Psoas muscle (tissue), 8 donors: Measurements from ENCODE around the gene TARBP1. TPM values are rescaled to one million over a fixed set of nuclear protein-coding genes. Genes with fewer than 3 reads are reported as not detected.

Experiments
- ATAC-seq, 4 donors: fragments of 200-7000 bp; cut with Tn5 transposase; one replicate each; pipeline ENCODE4 v1.9.1; 2020; ENCODE audit warnings: moderate library complexity in 3 of 4, mild to moderate bottlenecking in 2 of 4
- DNase-seq, 2 donors: peaks; one replicate each; pipeline ENCODE4 v3.0.0-alpha.2; 2020
- H3K27ac ChIP-seq: fragments of 200-600 bp; one replicate; pipeline ENCODE4 v1.8.0; 2022
- H3K27me3 ChIP-seq, 3 donors: fragments of 200-600 bp in 1 of 3; one replicate each; pipeline versions ENCODE4 v1.6.1 to v1.8.0; 2013 to 2022; ENCODE audit warnings: low read length in 2 of 3, mild to moderate bottlenecking in 2 of 3, moderate library complexity in 1 of 3; ENCODE audit not compliant: insufficient read depth in 3 of 3
- H3K36me3 ChIP-seq, 2 donors: fragments of 200-600 bp in 1 of 2; one replicate each; pipeline versions ENCODE4 v1.6.1 to v1.8.0; 2013 to 2022; ENCODE audit warnings: low read depth in 1 of 2, mild to moderate bottlenecking in 1 of 2, moderate library complexity in 1 of 2; ENCODE audit not compliant: insufficient read depth in 1 of 2
- H3K4me1 ChIP-seq: fragments of 200-600 bp; one replicate; pipeline ENCODE4 v1.8.0; 2022
- H3K4me3 ChIP-seq: fragments of 200-600 bp; one replicate; pipeline ENCODE4 v1.8.0; 2022; ENCODE audit warnings: mild to moderate bottlenecking
- H3K9me3 ChIP-seq: fragments of 200-600 bp; one replicate; pipeline ENCODE4 v1.8.0; 2022
- WGBS, 3 donors: extraction: QIAGEN DNeasy Blood & Tissue Kit; methylation state at CpG; one replicate each; pipeline versions ENCODE4 v1.1.6 to v1.1.7; 2013; 5-methylcytosine and 5-hydroxymethylcytosine counted together
- intact Hi-C, 2 donors: fragments of 100-400 bp; cut with DNase I; formaldehyde crosslinking; loops; one replicate each; pipeline versions ENCODE4 v1.11.0 to v1.14.2; 2022
- polyA plus RNA-seq, 3 donors: library from polyadenylated mRNA; stranded (reverse); fragments of 200-250 nt; gene quantifications; one replicate each; pipeline ENCODE4 v1.2.3, GENCODE V29; 2013
- total RNA-seq, 4 donors: library from RNA; stranded (reverse); fragmentation: NEBNext Ultra II Directional in 2 of 4; extraction: Animal tissue kit (Norgen Biotek cat#: 25700) in 2 of 4; gene quantifications; one replicate each; pipeline versions ENCODE4 v1.2.1 to v1.2.4, GENCODE V29; 2021 to 2023
- TF ChIP-seq, protein P1 (sequence below): fragments of 200-600 bp; IDR thresholded peaks from one replicate; pipeline ENCODE4 v1.8.0; 2022; ENCODE audit warnings: antibody characterized with exemption
- donor health status: healthy with polysubstance abuse.
- donor health status: DM: no; HTN: no; CAD: no; lungs with moderate emphysema.
- donor health status: Bipolar disorder and iron deficiency.
- donor health status: healthy.
- donor health status: DM: yes; HTN: yes; CAD: no.
- donor health status: DM: no; HTN: no; CAD: no.
- donor health status: DM: no; HTN: no; CAD: no.
- donor health status: DM: yes; HTN: yes; CAD: no.

Gene TARBP1
- total and polyA plus RNA-seq, 7 donors = 5.8 to 10.5 (median 8.5) TPM

DNA sequence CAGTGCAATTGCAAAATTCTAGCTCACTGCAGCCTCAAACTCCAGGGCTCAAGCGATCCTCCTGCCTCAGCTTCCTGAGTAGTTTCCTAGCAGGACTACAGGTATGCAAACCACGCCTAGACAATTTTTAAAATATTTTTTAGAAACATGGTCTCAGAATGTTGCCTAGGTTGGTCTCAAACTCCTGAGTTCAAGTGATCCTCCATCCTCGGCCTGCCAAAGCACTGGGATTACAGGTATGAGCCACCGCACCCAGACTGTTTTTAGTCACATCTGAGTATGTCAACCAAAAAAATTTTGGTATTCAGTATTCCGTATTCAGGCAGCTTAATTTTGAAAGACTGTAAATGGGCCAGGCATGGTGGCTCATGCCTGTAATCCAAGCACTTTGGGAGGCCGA lies 11.2 kb downstream of the TARBP1 start:
- intact Hi-C loops = no loop called here
- H3K4me1 ChIP-seq = no peaks in the 10 kb centered on the region
- no peak overlapping the region for H3K27ac ChIP-seq
- WGBS, 3 donors = 72 to 89% (median 83%) methylated on average over 6 of the region's 6 CpGs
- H3K9me3 ChIP-seq = no peaks in the 10 kb centered on the region
- ATAC-seq (no peak), DNase-seq (no peak)
- peaks cover 2 to 47% of the 10 kb centered on the region in 2 donors for H3K36me3 ChIP-seq
- H3K4me3 ChIP-seq = no peak overlapping the region
- TF ChIP-seq, protein P1, sequence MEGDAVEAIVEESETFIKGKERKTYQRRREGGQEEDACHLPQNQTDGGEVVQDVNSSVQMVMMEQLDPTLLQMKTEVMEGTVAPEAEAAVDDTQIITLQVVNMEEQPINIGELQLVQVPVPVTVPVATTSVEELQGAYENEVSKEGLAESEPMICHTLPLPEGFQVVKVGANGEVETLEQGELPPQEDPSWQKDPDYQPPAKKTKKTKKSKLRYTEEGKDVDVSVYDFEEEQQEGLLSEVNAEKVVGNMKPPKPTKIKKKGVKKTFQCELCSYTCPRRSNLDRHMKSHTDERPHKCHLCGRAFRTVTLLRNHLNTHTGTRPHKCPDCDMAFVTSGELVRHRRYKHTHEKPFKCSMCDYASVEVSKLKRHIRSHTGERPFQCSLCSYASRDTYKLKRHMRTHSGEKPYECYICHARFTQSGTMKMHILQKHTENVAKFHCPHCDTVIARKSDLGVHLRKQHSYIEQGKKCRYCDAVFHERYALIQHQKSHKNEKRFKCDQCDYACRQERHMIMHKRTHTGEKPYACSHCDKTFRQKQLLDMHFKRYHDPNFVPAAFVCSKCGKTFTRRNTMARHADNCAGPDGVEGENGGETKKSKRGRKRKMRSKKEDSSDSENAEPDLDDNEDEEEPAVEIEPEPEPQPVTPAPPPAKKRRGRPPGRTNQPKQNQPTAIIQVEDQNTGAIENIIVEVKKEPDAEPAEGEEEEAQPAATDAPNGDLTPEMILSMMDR = no peak
- no peaks in the 10 kb centered on the region for H3K27me3 ChIP-seq

DNA sequence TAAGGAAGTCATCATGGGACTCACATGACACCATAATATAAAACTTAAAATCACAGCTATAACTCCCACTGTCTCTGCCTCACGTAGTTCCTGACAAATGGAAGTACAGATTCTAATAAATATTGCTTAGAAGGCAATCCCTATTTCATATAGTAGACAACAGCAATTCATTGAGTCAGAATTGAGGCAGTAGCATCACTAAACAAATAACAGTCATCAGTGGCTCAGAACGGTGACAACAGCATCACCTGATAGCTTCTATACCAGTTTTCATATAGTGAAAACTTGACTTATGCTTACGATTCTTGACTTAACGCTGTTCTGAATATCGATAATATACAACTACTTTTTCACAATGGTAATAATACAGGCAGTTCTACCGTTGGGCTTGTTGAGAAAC lies 12.0 kb downstream of the TARBP1 start:
- Histone ChIP-seq H3K27ac (no peak overlapping the region), H3K27me3 (no peaks in the 10 kb centered on the region), H3K4me1 (no peaks in the 10 kb centered on the region), H3K4me3 (no peak overlapping the region), H3K36me3 (peaks cover 2 to 49% of the 10 kb centered on the region in 2 donors), H3K9me3 (no peaks in the 10 kb centered on the region)
- intact Hi-C loops = no loop called here
- WGBS, 3 donors = 96 to 98% (median 97%) methylated on average over 6 of the region's 6 CpGs
- DNase-seq (no peak), ATAC-seq (no peak)
- TF ChIP-seq, protein P1 = no peak

DNA sequence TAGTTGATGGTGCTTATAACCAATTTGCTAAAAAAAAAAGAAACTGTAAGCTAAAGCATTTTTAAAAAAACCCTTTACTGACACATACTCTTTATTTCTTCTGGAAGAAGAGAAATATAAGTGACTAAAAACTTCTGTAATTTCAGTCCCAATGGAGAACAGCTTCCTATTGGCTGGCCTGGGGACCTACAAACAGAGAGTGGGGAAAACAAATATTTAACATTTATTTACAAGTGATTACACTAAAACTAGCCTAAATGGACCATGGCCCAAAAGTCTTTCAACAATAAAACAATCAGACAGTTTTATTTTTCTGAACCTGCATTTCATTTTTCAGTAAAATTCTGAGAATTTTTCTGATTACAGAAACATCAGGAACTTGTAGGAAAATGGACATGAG lies 15.2 kb downstream of the TARBP1 start:
- DNase-seq (no peak), ATAC-seq (no peak)
- H3K4me3 ChIP-seq = no peak overlapping the region
- no peaks in the 10 kb centered on the region for H3K27me3 ChIP-seq
- H3K9me3 ChIP-seq = no peaks in the 10 kb centered on the region
- peaks cover 2 to 58% of the 10 kb centered on the region in 2 donors for H3K36me3 ChIP-seq
- TF ChIP-seq, protein P1 = no peak
- intact Hi-C loops = no loop called here
- H3K27ac ChIP-seq = no peak overlapping the region
- H3K4me1 ChIP-seq = no peaks in the 10 kb centered on the region

DNA sequence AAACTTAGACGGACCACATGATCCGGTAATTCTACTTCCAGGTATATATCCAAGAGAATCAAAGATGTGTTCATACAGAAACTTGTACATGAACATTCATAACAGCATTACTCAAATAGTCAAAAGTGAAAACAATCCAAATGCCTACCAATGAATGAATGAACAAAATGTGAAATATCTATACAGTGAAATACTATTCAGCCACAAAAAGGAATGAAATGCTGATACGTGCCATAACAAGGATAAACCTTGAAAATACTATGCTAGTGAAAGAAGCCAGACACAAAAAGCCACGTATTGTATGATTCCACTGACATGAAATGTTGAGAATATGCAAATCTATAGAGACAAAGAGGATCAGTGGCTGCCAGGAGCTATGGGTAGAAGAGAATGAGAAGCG lies 18.3 kb downstream of the TARBP1 start:
- WGBS, 3 donors = 97 to 99% (median 98%) methylated on average over 5 of the region's 5 CpGs
- intact Hi-C loops = no loop called here
- Histone ChIP-seq H3K4me1 (peaks cover 4% of the 10 kb centered on the region), H3K9me3 (no peaks in the 10 kb centered on the region), H3K4me3 (no peak overlapping the region), H3K27ac (no peak overlapping the region), H3K36me3 (peaks cover 1 to 50% of the 10 kb centered on the region in 2 donors), H3K27me3 (no peaks in the 10 kb centered on the region)
- ATAC-seq = no peak
- no peak for DNase-seq
- TF ChIP-seq, protein P1 = no peak

DNA sequence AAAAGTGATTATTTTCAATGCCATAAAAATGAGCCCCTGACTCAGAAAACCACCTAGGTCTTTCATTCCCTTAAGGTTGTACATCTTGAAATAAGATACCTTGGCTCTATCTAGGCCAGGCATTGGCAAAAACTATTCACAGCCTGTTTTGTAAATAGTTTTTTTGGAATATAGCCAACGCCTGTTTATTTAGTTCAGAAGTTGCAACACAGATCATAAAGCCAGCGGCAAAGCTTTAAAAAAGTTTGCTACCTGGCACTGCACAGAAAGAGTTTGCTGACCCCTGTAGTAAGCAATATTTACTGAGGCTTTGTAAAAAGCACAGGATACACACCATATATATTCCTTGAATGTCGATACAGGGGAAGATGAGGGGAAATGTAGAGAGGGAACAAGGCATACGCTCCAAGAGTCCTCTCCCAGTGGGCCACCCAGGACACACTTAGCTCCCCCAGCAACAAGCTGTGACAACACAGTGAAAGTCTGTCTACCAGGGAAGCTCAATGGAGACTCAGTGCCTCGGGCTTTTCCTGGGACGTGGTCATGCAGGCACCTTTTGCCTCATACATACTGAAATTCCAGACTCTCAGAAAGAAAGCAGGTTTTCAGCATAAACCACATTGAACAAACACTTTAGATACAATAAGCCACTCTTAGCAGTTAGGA lies 20.5 kb downstream of the TARBP1 start:
- no peaks in the 10 kb centered on the region for H3K9me3 ChIP-seq
- peaks cover 4% of the 10 kb centered on the region for H3K4me1 ChIP-seq
- no peak for DNase-seq
- ATAC-seq = peak in 1 of 4 donors; percentile 85
- WGBS, 3 donors = 57 to 87% (median 62%) methylated on average over 6 of the region's 6 CpGs
- TF ChIP-seq, protein P1 = no peak
- H3K36me3 ChIP-seq = peaks cover 0 to 46% of the 10 kb centered on the region in 2 donors
- intact Hi-C loops = no loop called here
- H3K4me3 ChIP-seq = no peak overlapping the region
- no peaks in the 10 kb centered on the region for H3K27me3 ChIP-seq
- H3K27ac ChIP-seq = no peak overlapping the region
